ENCODE results near the gene ATAD3A.

- TF ChIP-seq SUZ12 (IDR thresholded peaks at IDR 0.05; ENCODE audit: extremely low read depth, insufficient read depth, insufficient read length) (no peak), ZNF274 (IDR thresholded peaks at IDR 0.05; ENCODE audit: low read depth, low read length) (no peak)
Measured at GRCh38 chr1:1547011-1547410, 35.0 kb downstream of the ATAD3A start.

Data from NT2/D1 (cell line).